Small intestine (tissue), 7 donors: ENCODE data around the gene C1orf105. TPM values are rescaled to one million over a fixed set of nuclear protein-coding genes. Genes with fewer than 3 reads are reported as not detected.

Experiments used
- DNase-seq, 2 donors: peaks; one replicate each; pipeline versions ENCODE4 v3.0.0 to v3.0.0-alpha.2; 2013
- FAIRE-seq: peaks from 2 replicates; lab custom pipeline; 2012; peaks lifted over from hg19 to GRCh38; lab: Jason Lieb, UNC
- H3K27ac ChIP-seq, 3 donors: one replicate each; pipeline ENCODE4 v1.5.1; 2013; ENCODE audit warnings: low read length in 2 of 3, mild to moderate bottlenecking in 2 of 3, control low read depth in 1 of 3, inconsistent platforms in 1 of 3, low read depth in 1 of 3, moderate library complexity in 1 of 3
- H3K27me3 ChIP-seq, 3 donors: one replicate each; pipeline ENCODE4 v1.6.1; 2013; ENCODE audit warnings: low read length in 3 of 3, inconsistent platforms in 1 of 3; ENCODE audit not compliant: control insufficient read depth in 3 of 3, insufficient read depth in 3 of 3
- H3K36me3 ChIP-seq, 3 donors: one replicate each; pipeline ENCODE4 v1.6.1; 2013; ENCODE audit warnings: low read length in 3 of 3, inconsistent platforms in 1 of 3, low read depth in 1 of 3, mild to moderate bottlenecking in 1 of 3, moderate library complexity in 1 of 3; ENCODE audit not compliant: control insufficient read depth in 3 of 3, insufficient read depth in 2 of 3
- H3K4me1 ChIP-seq, 3 donors: one replicate each; pipeline ENCODE4 v1.6.1; 2013; ENCODE audit warnings: low read length in 2 of 3, inconsistent platforms in 1 of 3, low read depth in 1 of 3, mild to moderate bottlenecking in 1 of 3, moderate library complexity in 1 of 3; ENCODE audit not compliant: control insufficient read depth in 3 of 3, insufficient read depth in 2 of 3
- H3K4me3 ChIP-seq, 3 donors: one replicate each; pipeline ENCODE4 v1.5.1; 2013; ENCODE audit warnings: low read length in 3 of 3, control low read depth in 1 of 3, inconsistent platforms in 1 of 3, low read depth in 1 of 3, mild to moderate bottlenecking in 1 of 3, moderate library complexity in 1 of 3
- H3K9me3 ChIP-seq, 2 donors: one replicate each; pipeline ENCODE4 v1.6.1; 2013; ENCODE audit warnings: low read depth in 1 of 2, low read length in 1 of 2; ENCODE audit not compliant: control insufficient read depth in 2 of 2, insufficient read depth in 1 of 2
- WGBS, 3 donors: extraction: QIAGEN DNeasy Blood & Tissue Kit; methylation state at CpG; one replicate each; pipeline ENCODE4 v1.1.7; 2013; 5-methylcytosine and 5-hydroxymethylcytosine counted together
- polyA plus RNA-seq, 4 donors: library from polyadenylated mRNA; stranded (reverse) in 3 of 4; unstranded in 1 of 4; fragments of 200-250 nt in 3 of 4; fragments of 120-200 nt in 1 of 4; gene quantifications; one replicate each; pipeline versions ENCODE4 v1.2.1 to v1.2.3, GENCODE V29; 2013
- donor health status: healthy with polysubstance abuse.
- donor health status: control.
- donor health status: control.
- donor health status: Bipolar disorder and iron deficiency.
- donor health status: healthy.

C1orf105 gene
- polyA plus RNA-seq, 4 donors: 0.10 to 1.1 (median 0.99) TPM; not detected in 1

DNA sequence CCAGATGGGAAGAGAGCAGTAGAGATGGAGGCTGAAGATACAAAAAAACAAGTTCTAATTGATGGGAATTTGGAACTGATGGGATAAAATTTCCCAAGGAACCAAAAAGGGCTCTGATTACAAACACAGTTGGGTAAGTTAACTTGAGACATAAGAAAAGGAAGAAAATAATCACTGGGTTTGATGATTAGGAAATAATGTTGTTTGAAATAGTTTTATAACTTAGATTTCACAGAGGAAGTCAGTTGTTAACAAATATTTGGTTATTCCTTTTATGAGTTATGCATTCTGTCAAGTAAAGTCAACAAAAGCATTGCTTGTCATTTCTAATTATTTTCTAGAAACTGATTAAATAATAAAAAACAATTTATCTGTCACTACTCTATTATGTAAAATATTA is 92.1 kb downstream of the C1orf105 start:
- H3K27me3 ChIP-seq: no peaks in the 10 kb centered on the region
- DNase-seq: no peak
- H3K4me1 ChIP-seq: no peaks in the 10 kb centered on the region
- H3K36me3 ChIP-seq: no peaks in the 10 kb centered on the region
- no peak overlapping the region for H3K4me3 ChIP-seq
- no peak for FAIRE-seq
- peaks cover 0 to 5% of the 10 kb centered on the region in 2 donors for H3K9me3 ChIP-seq
- H3K27ac ChIP-seq: no peak overlapping the region

DNA sequence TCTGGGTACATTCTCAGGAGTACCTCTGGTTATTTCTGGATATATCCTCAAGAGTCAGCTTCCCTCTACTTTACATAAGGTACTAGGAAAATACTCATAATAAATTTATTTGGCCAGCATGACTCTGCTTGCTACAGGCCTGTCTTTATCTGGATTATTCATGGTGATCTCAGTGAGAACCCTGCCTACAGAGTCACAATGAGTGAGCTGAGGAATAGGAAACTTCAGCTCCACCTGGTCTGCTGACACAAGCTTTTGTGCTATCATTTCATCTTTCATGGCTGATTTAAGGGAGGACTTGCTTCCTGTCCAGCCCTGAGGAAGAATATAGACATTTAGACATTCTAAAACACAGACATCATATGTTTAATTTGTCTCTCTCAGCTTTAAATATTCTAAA is 93.0 kb downstream of the C1orf105 start:
- Histone ChIP-seq H3K27me3 (no peaks in the 10 kb centered on the region), H3K4me1 (no peaks in the 10 kb centered on the region), H3K27ac (no peak overlapping the region), H3K36me3 (no peaks in the 10 kb centered on the region), H3K9me3 (peaks cover 0 to 5% of the 10 kb centered on the region in 2 donors), H3K4me3 (no peak overlapping the region)
- no peak for DNase-seq
- FAIRE-seq: no peak

DNA sequence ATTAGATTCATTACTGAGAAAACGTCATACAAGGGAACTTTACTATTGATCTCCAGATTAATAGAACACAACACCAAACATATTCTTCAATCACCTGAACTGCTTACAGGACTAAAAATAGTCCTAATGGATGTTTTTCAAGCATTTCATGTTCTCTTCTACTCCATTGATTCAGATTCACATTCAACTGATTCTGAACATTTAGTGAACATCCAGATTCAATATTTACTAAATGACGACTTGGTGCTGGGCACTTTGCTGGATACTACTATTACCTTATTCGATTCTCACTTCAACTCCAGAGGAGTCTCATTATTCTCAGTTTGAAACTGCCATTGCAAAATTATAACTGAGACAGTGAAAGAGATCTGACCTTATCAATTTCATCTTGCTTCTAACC is 93.6 kb downstream of the C1orf105 start:
- Histone ChIP-seq H3K36me3 (no peaks in the 10 kb centered on the region), H3K27me3 (no peaks in the 10 kb centered on the region), H3K9me3 (peaks cover 0 to 5% of the 10 kb centered on the region in 2 donors), H3K4me1 (no peaks in the 10 kb centered on the region), H3K4me3 (no peak overlapping the region), H3K27ac (no peak overlapping the region)
- FAIRE-seq (no peak), DNase-seq (no peak)
- 81 to 90% (median 89%) methylated on average over 3 of the region's 3 CpGs for WGBS, 3 donors

GRCh38 chr1:172515436-172515835 is 95.0 kb downstream of the C1orf105 start:
- DNase-seq: no peak
- Histone ChIP-seq H3K4me1 (no peaks in the 10 kb centered on the region), H3K27me3 (no peaks in the 10 kb centered on the region), H3K36me3 (no peaks in the 10 kb centered on the region), H3K9me3 (peaks cover 0 to 5% of the 10 kb centered on the region in 2 donors), H3K4me3 (no peak overlapping the region), H3K27ac (no peak overlapping the region)
- FAIRE-seq: no peak

GRCh38 chr1:172515927-172516326 is 95.4 kb downstream of the C1orf105 start:
- Histone ChIP-seq H3K36me3 (no peaks in the 10 kb centered on the region), H3K4me1 (no peaks in the 10 kb centered on the region), H3K4me3 (no peak overlapping the region), H3K27ac (no peak overlapping the region), H3K27me3 (no peaks in the 10 kb centered on the region), H3K9me3 (peaks cover 0 to 5% of the 10 kb centered on the region in 2 donors)
- DNase-seq: no peak
- FAIRE-seq: no peak
- 67 to 70% (median 68%) methylated on average over 1 of the region's 1 CpG for WGBS, 3 donors

DNA sequence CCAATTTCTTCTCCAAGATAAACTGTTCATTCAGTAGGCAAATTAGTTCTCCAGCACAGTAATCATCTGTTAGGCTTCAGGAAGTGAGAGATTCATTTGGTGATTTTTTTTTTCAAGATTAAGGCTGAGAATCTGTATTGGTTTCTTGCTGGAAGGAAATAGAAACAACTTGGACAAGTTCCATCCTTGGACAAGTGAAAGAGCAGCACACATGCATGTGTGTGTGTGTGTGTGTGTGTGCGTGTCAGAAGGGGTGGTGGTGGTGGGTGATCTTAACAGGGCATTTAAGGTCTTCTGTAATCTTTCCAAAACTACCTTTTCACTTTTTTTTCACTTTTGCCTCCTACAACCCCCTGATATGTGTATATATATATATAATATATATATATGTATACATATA is 96.6 kb downstream of the C1orf105 start:
- peaks cover 0 to 5% of the 10 kb centered on the region in 2 donors for H3K9me3 ChIP-seq
- H3K27me3 ChIP-seq: no peaks in the 10 kb centered on the region
- 81 to 91% (median 86%) methylated on average over 1 of the region's 1 CpG for WGBS, 3 donors
- H3K36me3 ChIP-seq: no peaks in the 10 kb centered on the region
- FAIRE-seq (no peak), DNase-seq (no peak)
- no peaks in the 10 kb centered on the region for H3K4me1 ChIP-seq
- no peak overlapping the region for H3K27ac ChIP-seq
- H3K4me3 ChIP-seq: no peak overlapping the region

DNA sequence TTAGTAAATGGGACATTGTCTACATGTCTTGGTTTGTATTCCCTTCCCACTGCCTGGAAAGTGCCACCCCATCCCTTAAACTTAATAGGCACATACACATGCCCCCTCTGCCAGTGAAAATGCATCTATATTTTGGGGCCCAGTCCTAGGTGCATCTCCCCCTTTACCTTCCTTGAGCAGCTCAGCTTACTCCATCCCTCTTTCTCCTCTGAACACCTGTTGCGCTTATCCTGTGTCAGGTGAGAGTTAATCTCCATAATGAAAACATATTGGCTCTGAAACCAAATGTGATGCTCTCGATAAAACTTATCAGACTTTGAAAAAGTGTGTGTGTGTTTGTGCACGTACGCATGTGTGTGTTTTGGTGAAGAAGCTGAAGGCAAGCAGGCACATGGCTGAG is 97.1 kb downstream of the C1orf105 start:
- Histone ChIP-seq H3K27me3 (no peaks in the 10 kb centered on the region), H3K4me3 (no peak overlapping the region), H3K4me1 (no peaks in the 10 kb centered on the region), H3K36me3 (no peaks in the 10 kb centered on the region), H3K9me3 (peaks cover 0 to 5% of the 10 kb centered on the region in 2 donors), H3K27ac (no peak overlapping the region)
- 84 to 90% (median 86%) methylated on average over 4 of the region's 4 CpGs for WGBS, 3 donors
- no peak for DNase-seq
- FAIRE-seq: no peak

Other genes with a start within 250 kb of the C1orf105 start
- gene PIGC, start 23.4 kb downstream of the C1orf105 start, polyA plus RNA-seq: 10 to 100 TPM; 19.0 to 32.5 (median 23.4) TPM
- 10 to 100 TPM; 11.4 to 46.0 (median 12.5) TPM for gene SUCO, start 112.5 kb downstream of the C1orf105 start, polyA plus RNA-seq
- gene FASLG, start 238.4 kb downstream of the C1orf105 start, polyA plus RNA-seq: 1 to 10 TPM in 1 of 4 donors, under 1 TPM in 2, not detected in 1; 0.09 to 1.4 (median 0.58) TPM